ENCODE data around the gene HDAC8. TPM values are rescaled to one million over a fixed set of nuclear protein-coding genes. Genes with fewer than 3 reads are reported as not detected.

HDAC8 gene
- total RNA-seq, 1 experiment from 2014 or later = 33.5 TPM

DNA sequence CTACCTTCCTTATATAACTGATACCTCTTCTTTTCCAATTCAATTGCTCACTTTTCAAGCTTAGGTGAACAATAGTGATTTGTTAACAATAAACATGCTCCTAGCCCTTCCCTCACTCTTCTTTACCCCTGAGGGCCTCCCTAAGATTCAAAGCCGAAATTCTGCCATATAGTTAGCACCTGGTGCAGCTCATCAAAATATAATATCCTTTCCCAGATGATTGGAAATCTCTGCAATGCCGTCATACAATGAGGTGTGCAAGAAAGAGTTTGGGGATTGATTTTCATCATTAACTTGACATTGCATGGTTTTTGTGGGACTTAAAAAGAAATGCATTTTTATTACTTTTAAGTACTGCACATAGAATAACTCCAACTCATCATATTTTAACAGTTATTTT lies 95.3 kb downstream of the HDAC8 start:
- CTCF ChIA-PET = no interaction called here
- ATAC-seq (no peak), DNase-seq (ENCODE audit: low read depth, low spot score) (no peak)
- no peak overlapping the region for H3K27ac ChIP-seq (ENCODE audit: low read length)
- no peaks in the 10 kb centered on the region for H3K9me3 ChIP-seq (ENCODE audit: control insufficient read depth, insufficient read depth, low read depth, low read length)
- H3K4me3 ChIP-seq (ENCODE audit: low read depth in 2 of 2, low read length in 2 of 2) = no peak overlapping the region
- no peaks in the 10 kb centered on the region for H3K4me1 ChIP-seq (ENCODE audit: control insufficient read depth, insufficient read depth, low read length)
- H3K27me3 ChIP-seq (ENCODE audit: control insufficient read depth, insufficient read depth, low read length) = no peaks in the 10 kb centered on the region
- no TSS peak for BruUV-seq (replicated peaks)
- POLR2A ChIA-PET = no interaction called here
- TF ChIP-seq, protein P1, sequence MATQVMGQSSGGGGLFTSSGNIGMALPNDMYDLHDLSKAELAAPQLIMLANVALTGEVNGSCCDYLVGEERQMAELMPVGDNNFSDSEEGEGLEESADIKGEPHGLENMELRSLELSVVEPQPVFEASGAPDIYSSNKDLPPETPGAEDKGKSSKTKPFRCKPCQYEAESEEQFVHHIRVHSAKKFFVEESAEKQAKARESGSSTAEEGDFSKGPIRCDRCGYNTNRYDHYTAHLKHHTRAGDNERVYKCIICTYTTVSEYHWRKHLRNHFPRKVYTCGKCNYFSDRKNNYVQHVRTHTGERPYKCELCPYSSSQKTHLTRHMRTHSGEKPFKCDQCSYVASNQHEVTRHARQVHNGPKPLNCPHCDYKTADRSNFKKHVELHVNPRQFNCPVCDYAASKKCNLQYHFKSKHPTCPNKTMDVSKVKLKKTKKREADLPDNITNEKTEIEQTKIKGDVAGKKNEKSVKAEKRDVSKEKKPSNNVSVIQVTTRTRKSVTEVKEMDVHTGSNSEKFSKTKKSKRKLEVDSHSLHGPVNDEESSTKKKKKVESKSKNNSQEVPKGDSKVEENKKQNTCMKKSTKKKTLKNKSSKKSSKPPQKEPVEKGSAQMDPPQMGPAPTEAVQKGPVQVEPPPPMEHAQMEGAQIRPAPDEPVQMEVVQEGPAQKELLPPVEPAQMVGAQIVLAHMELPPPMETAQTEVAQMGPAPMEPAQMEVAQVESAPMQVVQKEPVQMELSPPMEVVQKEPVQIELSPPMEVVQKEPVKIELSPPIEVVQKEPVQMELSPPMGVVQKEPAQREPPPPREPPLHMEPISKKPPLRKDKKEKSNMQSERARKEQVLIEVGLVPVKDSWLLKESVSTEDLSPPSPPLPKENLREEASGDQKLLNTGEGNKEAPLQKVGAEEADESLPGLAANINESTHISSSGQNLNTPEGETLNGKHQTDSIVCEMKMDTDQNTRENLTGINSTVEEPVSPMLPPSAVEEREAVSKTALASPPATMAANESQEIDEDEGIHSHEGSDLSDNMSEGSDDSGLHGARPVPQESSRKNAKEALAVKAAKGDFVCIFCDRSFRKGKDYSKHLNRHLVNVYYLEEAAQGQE (IDR thresholded peaks at IDR 0.05; ENCODE audit: insufficient read depth in 1 of 2, low read depth in 2 of 2, low read length in 1 of 2) = no peak
- no peak for TF ChIP-seq SIN3A (IDR thresholded peaks at IDR 0.05; ENCODE audit: borderline replicate concordance, insufficient read depth, low read depth, low read length)
- TF ChIP-seq TCF7L2 (IDR thresholded peaks at IDR 0.05; ENCODE audit: low read depth, low read length) = no peak
- TF ChIP-seq CTCF (IDR thresholded peaks at IDR 0.05) = no peak
- TF ChIP-seq POLR2AphosphoS5 (IDR thresholded peaks at IDR 0.05; ENCODE audit: low read depth, low read length) = no peak
- H3K36me3 ChIP-seq (ENCODE audit: control insufficient read depth, insufficient read depth, low read length) = no peaks in the 10 kb centered on the region
- intact Hi-C loops (cut with micrococcal nuclease; ENCODE audit: unreplicated experiment) = no loop called here
- in situ Hi-C loops (cut with HindIII; ENCODE audit: low pct_unique_long_range_greater_than_20kb, low sequenced_read_pairs) = no loop called here

- H3K4me1 ChIP-seq (ENCODE audit: control insufficient read depth, insufficient read depth, low read length) = no peaks in the 10 kb centered on the region
- no TSS peak for BruUV-seq (replicated peaks)
- TF ChIP-seq POLR2AphosphoS5 (IDR thresholded peaks at IDR 0.05; ENCODE audit: low read depth, low read length) (no peak), SIN3A (IDR thresholded peaks at IDR 0.05; ENCODE audit: borderline replicate concordance, insufficient read depth, low read depth, low read length) (no peak), TCF7L2 (IDR thresholded peaks at IDR 0.05; ENCODE audit: low read depth, low read length) (no peak), CTCF (IDR thresholded peaks at IDR 0.05) (no peak)
- TF ChIP-seq, protein P1 (IDR thresholded peaks at IDR 0.05; ENCODE audit: insufficient read depth in 1 of 2, low read depth in 2 of 2, low read length in 1 of 2) = no peak
- ChIA-PET POLR2A (no interaction called here), CTCF (no interaction called here)
- H3K36me3 ChIP-seq (ENCODE audit: control insufficient read depth, insufficient read depth, low read length) = no peaks in the 10 kb centered on the region
- no peaks in the 10 kb centered on the region for H3K9me3 ChIP-seq (ENCODE audit: control insufficient read depth, insufficient read depth, low read depth, low read length)
- H3K27ac ChIP-seq (ENCODE audit: low read length) = no peak overlapping the region
- intact Hi-C loops (cut with micrococcal nuclease; ENCODE audit: unreplicated experiment) = no loop called here
- in situ Hi-C loops (cut with HindIII; ENCODE audit: low pct_unique_long_range_greater_than_20kb, low sequenced_read_pairs) = no loop called here
- DNase-seq (ENCODE audit: low read depth, low spot score) = no peak
- no peak for ATAC-seq
- H3K27me3 ChIP-seq (ENCODE audit: control insufficient read depth, insufficient read depth, low read length) = no peaks in the 10 kb centered on the region
- H3K4me3 ChIP-seq (ENCODE audit: low read depth in 2 of 2, low read length in 2 of 2) = no peak overlapping the region
These were observed 96.5 kb downstream of the HDAC8 start for GRCh38 chrX:72475952-72476668.
